Measurements from ENCODE around the gene CCDC124.
"Not testable (repeated sequence)": the region's sequence is repeated elsewhere in the genome, so short reads cannot be mapped to it uniquely, and the experiment has no call there.

The CCDC124 gene

GRCh38 chr19:17932485-17933338 is at the start of gene CCDC124:
Gene CCDC124, plus strand, starts transcription at chr19:17933015. Its CDS starts 3,406 bp downstream, at chr19:17936421.
- peak; percentile 88 for DNase-seq

GRCh38 chr19:17883627-17884410 is 49.0 kb upstream of the CCDC124 start:
- DNase-seq, result no peak

GRCh38 chr19:17886515-17886914 is 46.3 kb upstream of the CCDC124 start:
- DNase-seq, result no peak

GRCh38 chr19:17887221-17887620 is 45.6 kb upstream of the CCDC124 start:
- DNase-seq, result not testable (repeated sequence)

GRCh38 chr19:17888260-17888659 is 44.6 kb upstream of the CCDC124 start:
- DNase-seq, result no peak

- DNase-seq, result no peak
These were observed 43.1 kb upstream of the CCDC124 start for GRCh38 chr19:17889609-17890214.

GRCh38 chr19:17893766-17894165 is 39.0 kb upstream of the CCDC124 start:
- no peak for DNase-seq

- no peak for DNase-seq
These were observed 30.1 kb upstream of the CCDC124 start for GRCh38 chr19:17902701-17903100.

GRCh38 chr19:17908244-17908643 is 24.6 kb upstream of the CCDC124 start:
- DNase-seq, result no peak

GRCh38 chr19:17909003-17909732 is 23.6 kb upstream of the CCDC124 start:
- DNase-seq, result no peak

GRCh38 chr19:17910791-17911360 is 21.9 kb upstream of the CCDC124 start:
- DNase-seq, result no peak

GRCh38 chr19:17915940-17916593 is 16.7 kb upstream of the CCDC124 start:
- DNase-seq, result no peak

- not testable (repeated sequence) for DNase-seq
These were observed 14.7 kb upstream of the CCDC124 start for GRCh38 chr19:17918151-17918550.

GRCh38 chr19:17919122-17919521 is 13.7 kb upstream of the CCDC124 start:
- DNase-seq, result not testable (repeated sequence)

- no peak for DNase-seq
These were observed 12.3 kb upstream of the CCDC124 start for GRCh38 chr19:17920527-17920926.

GRCh38 chr19:17922138-17922537 is 10.7 kb upstream of the CCDC124 start:
- DNase-seq, result no peak

GRCh38 chr19:17926044-17926443 is 6.8 kb upstream of the CCDC124 start:
- DNase-seq, result no peak

- no peak for DNase-seq
These were observed 3.8 kb upstream of the CCDC124 start for GRCh38 chr19:17929056-17929455.

- DNase-seq, result no peak
These were observed 1.2 kb upstream of the CCDC124 start for GRCh38 chr19:17931532-17932191.

- no peak for DNase-seq
These were observed 757 bp downstream of the CCDC124 start for GRCh38 chr19:17933414-17934129.

- no peak for DNase-seq
These were observed 3.6 kb downstream of the CCDC124 start for GRCh38 chr19:17936379-17936778.

All from SHP77 treated with DMSO at 0.1 percent for 48 hours (cell line).